Activated T-cell treated with anti-CD3 and anti-CD28 coated beads for 1 hour (primary cell): ENCODE results near the gene PRSS27.
A peak's percentile ranks its signal among the peaks of the same experiment; 100 is the strongest.
"Not testable (repeated sequence)": the region's sequence is repeated elsewhere in the genome, so short reads cannot be mapped to it uniquely, and the experiment has no call there.

Source experiments
- DNase-seq: peaks from one replicate; pipeline ENCODE4 v3.0.0-alpha.2; 2020; ENCODE audit warnings: low read depth

The PRSS27 gene

DNA sequence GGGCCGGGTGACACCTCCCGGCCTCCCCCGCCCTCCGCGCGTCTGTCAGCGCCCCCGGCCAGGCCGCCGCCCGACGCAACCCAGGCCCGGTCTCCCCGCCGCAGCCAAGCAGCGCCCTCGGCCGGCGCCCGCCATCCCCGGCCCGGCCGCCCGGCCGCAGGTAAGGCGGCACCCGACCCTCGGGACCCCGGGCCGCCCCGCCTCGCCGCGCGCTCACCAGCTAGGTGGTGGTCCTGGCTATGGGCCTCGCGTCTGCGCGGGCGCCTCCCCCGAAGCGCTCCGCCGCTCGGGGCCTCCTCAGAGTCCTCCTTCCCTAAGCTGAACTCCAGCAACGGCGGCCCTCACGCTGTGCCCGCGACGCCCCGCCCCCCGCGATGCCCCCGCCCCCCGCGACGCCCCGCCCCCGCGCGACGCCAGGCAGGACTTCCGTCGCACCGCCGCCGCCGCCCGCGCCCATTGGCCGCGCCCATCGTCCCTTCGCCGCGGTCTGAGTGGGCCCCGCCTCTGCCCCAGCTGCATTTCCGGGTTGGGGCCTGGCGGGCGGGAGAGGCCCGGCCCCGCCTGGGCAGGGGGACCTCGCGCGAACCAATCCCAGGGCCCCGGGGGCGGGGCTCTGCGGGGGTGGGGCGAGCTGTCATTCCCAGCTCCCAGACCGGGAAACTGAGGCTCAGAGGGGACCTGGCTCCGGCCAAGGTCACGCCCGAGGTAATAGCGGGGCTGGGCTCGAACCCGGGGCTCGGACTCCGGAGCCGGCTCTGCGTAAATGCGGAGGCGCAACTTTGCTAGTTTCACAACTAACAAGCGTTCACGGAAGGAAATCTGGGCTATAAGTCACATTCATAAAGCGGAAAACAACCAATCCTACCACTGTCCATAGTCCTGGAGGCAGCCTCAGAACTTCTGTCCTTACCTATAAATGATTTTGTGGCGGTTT lies 46.7 kb downstream of the PRSS27 start:
- peak; percentile 91 for DNase-seq

DNA sequence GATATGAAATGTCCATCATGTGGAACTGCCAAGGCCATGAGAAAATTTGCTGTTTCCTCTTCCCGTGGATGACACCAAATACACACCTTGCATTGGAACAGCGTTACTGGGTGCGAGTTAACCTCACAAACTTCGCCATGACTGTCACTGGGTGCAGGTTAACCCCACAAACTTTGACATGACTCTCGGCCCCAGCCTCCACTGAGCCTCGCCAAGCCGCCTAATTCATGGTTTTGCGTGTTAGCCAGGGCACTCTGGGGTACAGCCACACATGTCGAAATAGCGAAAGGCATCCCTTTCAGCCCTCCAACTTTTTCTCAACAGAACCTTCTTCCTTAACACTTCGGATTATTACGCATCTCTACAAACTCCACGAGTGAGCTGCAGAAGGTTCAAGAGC lies 48.3 kb downstream of the PRSS27 start:
- no peak for DNase-seq

GRCh38 chr16:2671193-2671592 lies 48.8 kb downstream of the PRSS27 start:
- DNase-seq: not testable (repeated sequence)

GRCh38 chr16:2670017-2670416 lies 50.0 kb downstream of the PRSS27 start:
- DNase-seq: peak; percentile 28

GRCh38 chr16:2669587-2669986 lies 50.4 kb downstream of the PRSS27 start:
- not testable (repeated sequence) for DNase-seq

DNA sequence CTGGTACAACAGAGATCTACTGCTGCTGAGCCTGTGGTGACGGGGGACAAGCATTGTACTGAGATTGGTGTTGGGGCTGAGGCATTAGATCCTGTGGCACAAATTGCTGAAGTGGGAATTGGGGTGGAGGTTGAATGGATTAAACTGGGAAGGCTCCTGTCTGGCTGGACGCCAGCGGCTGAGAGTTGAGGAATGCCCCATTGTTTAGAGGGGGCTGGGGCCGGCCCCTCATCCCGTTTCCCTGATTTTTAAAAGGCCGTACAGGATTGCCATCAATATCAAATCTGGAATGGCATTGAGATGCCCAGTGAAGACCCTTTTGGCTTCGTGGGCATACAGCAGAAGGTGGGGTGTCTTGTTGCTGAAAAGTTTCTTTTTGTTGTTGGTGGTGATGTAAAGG lies 53.4 kb downstream of the PRSS27 start:
- DNase-seq: not testable (repeated sequence)

- DNase-seq: no peak
Observed at GRCh38 chr16:2664574-2664982, 55.4 kb downstream of the PRSS27 start.

DNA sequence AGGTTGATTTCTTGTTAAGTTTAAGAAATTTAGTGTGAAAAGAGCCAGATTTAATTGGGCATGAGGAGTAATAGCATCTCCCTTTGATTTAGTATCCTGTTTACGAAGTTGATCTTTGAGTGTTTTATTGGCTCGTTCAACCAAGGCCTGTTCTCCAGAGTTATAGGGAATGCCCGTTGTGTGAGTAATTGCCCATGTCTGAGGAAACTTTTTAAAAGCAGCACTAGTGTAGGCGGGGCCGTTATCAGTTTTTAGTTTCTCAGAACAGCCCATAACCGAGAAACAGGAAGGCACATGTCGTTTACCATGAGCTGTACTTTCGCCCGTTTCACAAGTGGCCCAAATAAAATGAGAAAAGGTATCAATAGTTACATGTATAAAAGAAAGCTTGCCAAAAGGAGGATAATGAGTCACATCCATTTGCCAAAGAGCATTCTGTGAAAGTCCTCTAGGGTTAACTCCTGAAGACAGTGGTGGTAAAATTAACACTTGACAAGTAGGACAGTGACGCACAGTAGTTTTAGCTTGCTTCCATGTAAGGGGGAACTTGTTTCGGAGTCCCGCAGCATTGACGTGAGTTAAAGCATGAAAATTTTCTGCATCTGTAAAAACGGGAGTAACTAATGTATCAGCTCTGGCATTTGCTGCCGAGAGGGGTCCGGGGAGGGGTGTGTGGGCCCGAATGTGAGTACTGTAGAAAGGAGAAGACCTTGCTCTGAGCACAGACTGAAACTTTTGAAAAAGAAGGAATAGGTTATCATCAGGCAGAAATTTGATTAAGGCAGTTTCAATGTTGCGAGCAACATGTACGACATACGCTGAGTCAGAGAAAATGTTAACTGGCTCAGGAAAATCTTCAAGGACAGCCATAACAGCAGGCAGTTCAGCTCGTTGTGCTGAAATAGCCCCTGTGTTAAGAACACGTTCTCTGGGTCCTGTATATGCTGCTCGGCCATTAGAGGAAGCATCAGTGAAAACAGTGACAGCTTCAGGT lies 56.2 kb downstream of the PRSS27 start:
- no peak for DNase-seq
